GM23248 (cell line): ENCODE results near the gene TMEM132A.

ENCODE experiments used
- EZH2 ChIP-seq: fragments of 200-600 bp; sonication (generic); IDR thresholded peaks from 2 replicates; pipeline ENCODE4 v1.6.1; 2018; ENCODE audit warnings: antibody characterized with exemption, mild to moderate bottlenecking; ENCODE audit not compliant: insufficient read depth, poor library complexity, severe bottlenecking
- EZH2phosphoT487 ChIP-seq: fragments of 200-600 bp; sonication (generic); IDR thresholded peaks from 2 replicates; pipeline ENCODE4 v1.6.1; 2018; ENCODE audit warnings: antibody characterized with exemption, moderate library complexity, mild to moderate bottlenecking, low read depth; ENCODE audit not compliant: insufficient read depth

DNA sequence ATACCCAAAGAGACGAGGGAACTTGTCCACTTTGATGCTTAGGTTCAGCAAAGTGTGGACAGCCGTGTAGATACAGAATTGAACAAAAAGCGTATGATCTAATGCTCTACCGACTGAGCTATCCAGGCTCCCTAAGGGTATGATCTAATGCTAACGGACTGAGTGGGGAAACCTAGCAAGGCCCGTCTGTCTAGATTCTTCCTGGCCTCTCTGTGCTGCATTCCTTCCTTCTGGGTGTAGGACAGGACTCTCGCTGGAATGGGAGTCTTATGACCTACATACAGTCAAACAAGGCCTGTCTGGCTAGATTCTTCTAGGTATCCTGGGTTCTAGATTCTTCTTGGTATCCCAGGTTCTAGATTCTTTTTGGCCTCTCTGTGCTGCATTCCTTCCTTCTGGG is 36.1 kb downstream of the TMEM132A start:
- TF ChIP-seq EZH2 (no peak), EZH2phosphoT487 (no peak)
